Activated naive CD4-positive, alpha-beta T cell treated with anti-CD3 and anti-CD28 coated beads, Interleukin-2, amount 50 U/mL, for 72 hours (primary cell): ENCODE results near the gene GALNT13. TPM values are rescaled to one million over a fixed set of nuclear protein-coding genes. Genes with fewer than 3 reads are reported as not detected.

Experiments
- ATAC-seq, 2 donors: fragments of 150-1000 bp; cut with Tn5 transposase; 2 replicates each; pipeline ENCODE4 v1.10.0; 2021; ENCODE audit warnings: mild to moderate bottlenecking in 2 of 2, moderate library complexity in 2 of 2
- DNase-seq, 2 donors: peaks; one replicate each; pipeline ENCODE4 v3.0.0; 2021 to 2022; ENCODE audit warnings: low spot score in 2 of 2
- H3K27ac Mint-ChIP-seq, 2 donors: one replicate each; pipeline ENCODE4 v1.8.0; 2022; ENCODE audit warnings: mild to moderate bottlenecking in 2 of 2, mixed read lengths in 2 of 2
- H3K36me3 Mint-ChIP-seq, 2 donors: one replicate each; pipeline ENCODE4 v1.8.0; 2022; ENCODE audit warnings: mixed read lengths in 2 of 2
- H3K9me3 Mint-ChIP-seq, 2 donors: one replicate each; pipeline ENCODE4 v1.8.0; 2022; ENCODE audit warnings: mixed read lengths in 2 of 2
- total RNA-seq, 2 donors: library from RNA; stranded (reverse); gene quantifications; one replicate each; pipeline ENCODE4 v1.2.3, GENCODE V29; 2022

The GALNT13 gene
- total RNA-seq, 2 donors from 2014 or later: 0.14 TPM; not detected in 1

DNA sequence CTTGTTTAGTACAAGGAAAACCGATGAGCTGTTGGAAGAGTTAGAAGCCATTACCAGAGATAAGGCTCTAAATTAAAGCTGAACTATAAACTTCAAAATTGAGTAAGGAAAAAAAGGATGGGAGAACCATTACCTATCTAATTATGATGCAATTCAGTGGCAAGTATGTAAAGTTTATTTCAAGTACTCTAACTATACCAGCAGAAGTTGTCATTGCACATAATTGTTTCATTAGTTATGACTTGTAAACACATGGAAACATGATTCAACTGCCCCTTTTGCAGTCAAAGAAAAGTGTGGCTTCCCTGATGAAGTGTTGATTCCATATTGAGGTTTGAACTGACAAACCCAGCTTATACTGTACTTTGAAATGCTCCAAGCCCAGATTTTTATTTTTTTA is 502.7 kb downstream of the GALNT13 start:
- DNase-seq (no peak), ATAC-seq (no peak)
- Mint-ChIP-seq H3K27ac (no peak overlapping the region), H3K36me3 (no peaks in the 10 kb centered on the region), H3K9me3 (peaks cover 4 to 7% of the 10 kb centered on the region in 2 donors)

DNA sequence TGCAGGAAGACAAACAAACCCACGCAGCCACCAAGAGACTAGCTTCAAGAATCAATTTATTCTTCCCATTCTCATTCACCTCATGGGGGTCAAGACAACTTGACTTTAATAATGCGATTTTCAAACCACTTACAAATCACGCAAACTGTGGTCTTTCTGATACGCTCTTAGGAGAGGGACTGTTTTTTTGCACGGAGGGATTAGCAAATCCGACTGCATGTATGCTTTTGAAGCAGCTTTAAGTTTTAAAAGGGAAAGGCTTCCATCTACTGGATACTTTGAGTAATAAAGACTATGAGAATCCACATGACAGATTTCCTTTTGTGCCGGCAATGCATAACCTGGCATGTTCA is 503.8 kb downstream of the GALNT13 start:
- Mint-ChIP-seq H3K36me3 (no peaks in the 10 kb centered on the region), H3K9me3 (peaks cover 4% of the 10 kb centered on the region in 2 donors), H3K27ac (no peak overlapping the region)
- DNase-seq (no peak), ATAC-seq (no peak)

DNA sequence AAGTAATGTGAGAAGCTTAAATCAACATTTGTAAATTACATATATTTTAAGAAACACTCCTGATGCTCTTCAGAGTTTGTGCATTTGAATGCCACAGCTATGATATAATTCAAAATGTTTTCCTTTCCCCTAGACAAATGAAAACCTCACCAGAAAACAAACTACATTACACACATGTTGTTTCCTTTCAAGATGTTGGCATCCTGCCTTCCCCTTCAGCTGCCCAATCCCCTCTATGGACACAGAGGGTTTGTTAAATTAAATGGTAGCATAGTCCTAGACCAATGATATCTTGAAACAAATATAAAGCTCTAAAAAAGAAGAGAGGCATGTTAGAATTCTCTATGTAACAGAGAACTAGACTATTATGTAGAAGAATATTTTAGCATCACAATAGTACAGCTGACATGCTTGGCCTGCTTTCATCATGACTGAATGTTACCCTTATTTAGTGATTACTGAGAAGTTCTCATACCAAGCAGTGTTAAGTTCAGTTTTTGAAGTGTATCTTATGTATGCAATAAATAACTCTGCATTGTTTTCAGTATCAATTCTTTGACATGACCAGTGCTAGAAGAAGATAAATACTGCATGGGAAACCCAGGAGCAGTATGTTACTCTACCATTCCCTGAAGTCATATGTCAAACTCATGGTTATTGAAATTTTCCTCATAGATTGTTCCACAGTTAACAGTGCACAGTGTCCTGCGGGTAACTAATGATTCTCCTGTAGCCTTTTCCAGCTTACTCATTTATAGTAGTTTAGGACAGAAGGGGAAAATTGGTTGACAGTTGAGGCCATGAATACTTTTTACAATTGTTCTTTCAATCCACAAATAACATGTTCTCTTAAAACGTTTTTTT is 510.4 kb downstream of the GALNT13 start:
- DNase-seq: no peak
- Mint-ChIP-seq H3K36me3 (no peaks in the 10 kb centered on the region), H3K27ac (no peak overlapping the region), H3K9me3 (no peaks in the 10 kb centered on the region)
- no peak for ATAC-seq

GRCh38 chr2:154386186-154386585 is 514.5 kb downstream of the GALNT13 start:
- DNase-seq: no peak
- Mint-ChIP-seq H3K9me3 (peaks cover 4 to 5% of the 10 kb centered on the region in 2 donors), H3K36me3 (peaks cover 0 to 4% of the 10 kb centered on the region in 2 donors), H3K27ac (no peak overlapping the region)
- ATAC-seq: no peak

DNA sequence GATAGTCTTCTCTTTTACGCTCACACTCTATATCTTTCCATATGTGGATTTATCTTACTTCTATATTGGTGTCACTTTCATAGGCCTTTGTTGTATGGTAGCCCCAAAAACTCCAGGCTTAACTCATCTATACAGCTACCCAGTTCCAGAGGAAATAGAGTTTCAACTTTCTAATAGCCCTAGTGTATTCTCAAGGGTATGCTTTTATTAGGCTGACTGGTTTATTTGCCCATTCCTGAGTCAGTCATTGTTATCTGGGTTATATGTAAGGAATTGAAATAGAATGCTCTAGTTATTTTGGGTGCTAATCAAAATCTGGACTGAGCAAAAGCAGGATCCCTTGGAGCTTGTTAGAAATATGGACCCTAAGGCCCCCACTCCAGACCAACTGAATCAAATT is 519.3 kb downstream of the GALNT13 start:
- peaks cover 0 to 6% of the 10 kb centered on the region in 2 donors for H3K36me3 Mint-ChIP-seq
- no peak for DNase-seq
- peaks cover 4 to 5% of the 10 kb centered on the region in 2 donors for H3K9me3 Mint-ChIP-seq
- H3K27ac Mint-ChIP-seq: no peak overlapping the region
- no peak for ATAC-seq

DNA sequence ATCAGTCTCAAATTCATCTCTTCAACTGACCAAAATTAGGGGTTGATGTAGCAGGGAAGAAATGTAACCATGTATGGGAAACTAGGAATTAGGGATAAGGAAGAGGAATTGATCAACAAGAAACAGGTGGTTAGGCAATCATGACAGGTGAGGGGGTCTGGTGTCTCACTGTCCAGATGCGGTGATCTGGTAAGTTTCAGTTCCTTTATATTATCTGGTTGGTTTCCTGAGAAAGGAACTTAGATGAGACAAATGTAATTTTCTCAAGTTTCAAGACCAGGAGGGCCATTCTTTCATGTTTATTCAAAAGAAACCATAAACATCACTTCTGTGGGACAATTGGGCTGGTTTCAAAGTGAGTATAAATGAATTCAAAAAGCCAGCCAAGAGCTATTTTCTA is 520.5 kb downstream of the GALNT13 start:
- no peak for ATAC-seq
- peaks cover 4 to 5% of the 10 kb centered on the region in 2 donors for H3K9me3 Mint-ChIP-seq
- no peak overlapping the region for H3K27ac Mint-ChIP-seq
- no peak for DNase-seq
- H3K36me3 Mint-ChIP-seq: peaks cover 0 to 6% of the 10 kb centered on the region in 2 donors

- DNase-seq (no peak), ATAC-seq (no peak)
- H3K27ac Mint-ChIP-seq: no peak overlapping the region
- peaks cover 0 to 6% of the 10 kb centered on the region in 2 donors for H3K36me3 Mint-ChIP-seq
- H3K9me3 Mint-ChIP-seq: peaks cover 4 to 5% of the 10 kb centered on the region in 2 donors
These were observed 522.9 kb downstream of the GALNT13 start for GRCh38 chr2:154394600-154394999.

- no peak for DNase-seq
- ATAC-seq: no peak
- peaks cover 0 to 7% of the 10 kb centered on the region in 2 donors for H3K9me3 Mint-ChIP-seq
- H3K36me3 Mint-ChIP-seq: peaks cover 0 to 7% of the 10 kb centered on the region in 2 donors
- H3K27ac Mint-ChIP-seq: no peak overlapping the region
These were observed 529.0 kb downstream of the GALNT13 start for GRCh38 chr2:154400563-154401290.

GRCh38 chr2:154402213-154402612 is 530.5 kb downstream of the GALNT13 start:
- no peak overlapping the region for H3K27ac Mint-ChIP-seq
- peaks cover 0 to 14% of the 10 kb centered on the region in 2 donors for H3K9me3 Mint-ChIP-seq
- peaks cover 0 to 7% of the 10 kb centered on the region in 2 donors for H3K36me3 Mint-ChIP-seq
- ATAC-seq (peak in 1 of 2 donors; percentile 48), DNase-seq (no peak)

- Mint-ChIP-seq H3K27ac (no peak overlapping the region), H3K9me3 (peaks cover 0 to 14% of the 10 kb centered on the region in 2 donors), H3K36me3 (peaks cover 0 to 7% of the 10 kb centered on the region in 2 donors)
- DNase-seq (no peak), ATAC-seq (no peak)
These were observed 531.6 kb downstream of the GALNT13 start for GRCh38 chr2:154403242-154403790.

DNA sequence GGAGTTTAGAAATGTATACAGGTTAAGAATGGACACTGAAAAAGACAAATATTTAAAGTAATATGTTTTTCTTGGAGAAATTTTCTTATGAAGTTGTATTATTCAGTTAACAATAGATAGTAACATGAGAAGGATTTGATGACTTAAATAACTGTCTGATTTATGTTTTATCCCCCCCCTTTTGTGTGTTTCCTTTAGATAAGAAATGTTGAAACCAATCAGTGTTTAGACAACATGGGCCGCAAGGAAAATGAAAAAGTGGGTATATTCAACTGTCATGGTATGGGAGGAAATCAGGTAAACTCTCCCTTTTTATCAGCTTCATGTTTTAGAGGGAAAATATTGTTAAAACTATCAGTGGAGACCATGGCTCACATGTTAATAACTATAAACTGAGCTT is 537.1 kb downstream of the GALNT13 start:
- Mint-ChIP-seq H3K9me3 (peaks cover 0 to 14% of the 10 kb centered on the region in 2 donors), H3K36me3 (peaks cover 0 to 7% of the 10 kb centered on the region in 2 donors), H3K27ac (no peak overlapping the region)
- DNase-seq (no peak), ATAC-seq (no peak)

DNA sequence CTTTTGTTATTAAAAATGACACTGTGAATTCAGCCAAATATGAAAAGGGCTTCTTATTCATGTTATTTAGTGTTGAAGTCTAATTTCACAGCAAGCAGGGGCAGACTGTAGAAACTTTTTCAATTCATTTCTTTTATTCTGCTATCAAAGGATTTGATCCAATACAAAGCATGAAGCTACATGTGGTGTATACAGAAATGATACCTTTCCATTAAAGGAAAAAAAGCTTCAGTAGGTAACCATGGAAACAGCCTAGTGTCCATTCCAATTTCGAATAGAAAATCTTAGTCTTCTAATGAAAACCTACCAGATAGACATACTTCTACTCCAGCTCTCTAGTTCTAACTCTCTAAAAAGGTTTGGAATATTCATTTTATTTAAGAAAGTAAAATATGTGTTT is 550.5 kb downstream of the GALNT13 start:
- Mint-ChIP-seq H3K9me3 (peaks cover 9% of the 10 kb centered on the region in 2 donors), H3K36me3 (no peaks in the 10 kb centered on the region), H3K27ac (no peak overlapping the region)
- DNase-seq: no peak
- no peak for ATAC-seq

- peaks cover 9 to 21% of the 10 kb centered on the region in 2 donors for H3K9me3 Mint-ChIP-seq
- H3K27ac Mint-ChIP-seq: no peak overlapping the region
- DNase-seq (no peak), ATAC-seq (no peak)
- H3K36me3 Mint-ChIP-seq: peaks cover 0 to 6% of the 10 kb centered on the region in 2 donors
These were observed 554.3 kb downstream of the GALNT13 start for GRCh38 chr2:154425994-154426393.

GRCh38 chr2:154427453-154427852 is 555.7 kb downstream of the GALNT13 start:
- Mint-ChIP-seq H3K27ac (no peak overlapping the region), H3K9me3 (peaks cover 9 to 25% of the 10 kb centered on the region in 2 donors), H3K36me3 (peaks cover 0 to 11% of the 10 kb centered on the region in 2 donors)
- DNase-seq (no peak), ATAC-seq (no peak)

- Mint-ChIP-seq H3K9me3 (peaks cover 9 to 25% of the 10 kb centered on the region in 2 donors), H3K27ac (no peak overlapping the region), H3K36me3 (peaks cover 0 to 11% of the 10 kb centered on the region in 2 donors)
- ATAC-seq (no peak), DNase-seq (no peak)
These were observed 556.3 kb downstream of the GALNT13 start for GRCh38 chr2:154428022-154428421.

- H3K27ac Mint-ChIP-seq: no peak overlapping the region
- DNase-seq (no peak), ATAC-seq (no peak)
These were observed 561.3 kb downstream of the GALNT13 start for GRCh38 chr2:154433010-154433409.

DNA sequence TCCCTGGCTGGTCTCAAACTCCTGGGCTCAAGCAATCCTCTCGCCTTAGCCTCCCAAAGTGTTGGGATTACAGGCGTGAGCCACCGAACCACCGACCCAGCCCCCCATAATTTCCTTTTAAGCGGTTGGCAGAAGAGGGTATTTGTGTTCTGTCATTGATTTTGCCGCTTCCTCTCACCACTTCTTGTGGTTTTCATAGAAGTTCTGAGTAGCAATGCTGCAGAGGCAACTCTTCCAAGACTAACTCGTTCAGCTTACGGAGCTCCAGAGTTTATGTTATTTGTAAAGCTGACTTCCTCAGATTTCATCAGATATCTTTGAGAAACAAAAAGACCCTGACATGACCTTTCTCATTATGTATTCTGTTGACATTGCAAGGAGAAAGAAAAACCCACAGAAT is 565.4 kb downstream of the GALNT13 start:
- Mint-ChIP-seq H3K9me3 (no peaks in the 10 kb centered on the region), H3K36me3 (no peaks in the 10 kb centered on the region), H3K27ac (peak overlapping the region; percentile 12 to 72)
- no peak for ATAC-seq
- DNase-seq: no peak

More at GRCh38 chr2:154433010-154433409, 561.3 kb downstream of the GALNT13 start:
- peaks cover 0 to 11% of the 10 kb centered on the region in 2 donors for H3K36me3 Mint-ChIP-seq
- peaks cover 0 to 15% of the 10 kb centered on the region in 2 donors for H3K9me3 Mint-ChIP-seq
